Neural progenitor cell (in vitro differentiated cells): ENCODE results near the gene SELENOM. TPM values are rescaled to one million over a fixed set of nuclear protein-coding genes. Genes with fewer than 3 reads are reported as not detected.

ENCODE experiments used
- DNase-seq: peaks from one replicate; pipeline ENCODE4 v3.0.0-alpha.2; 2016; ENCODE audit warnings: low spot score
- H2AFZ ChIP-seq: fragments of 200-600 bp; sonication (generic); replicated peaks from 2 replicates; pipeline ENCODE4 v1.6.1; 2016; ENCODE audit warnings: antibody characterized with exemption
- H3F3A ChIP-seq: fragments of 200-600 bp; sonication (generic); 2 replicates; pipeline ENCODE4 v1.6.1; 2016; ENCODE audit warnings: antibody characterized with exemption, low read depth
- H3K27ac ChIP-seq: fragments of 200-600 bp; sonication (generic); 2 replicates; pipeline ENCODE4 v1.5.1; 2016; ENCODE audit warnings: mild to moderate bottlenecking
- H3K27me3 ChIP-seq: fragments of 200-600 bp; sonication (generic); 2 replicates; pipeline ENCODE4 v1.6.1; 2016; ENCODE audit warnings: mild to moderate bottlenecking, moderate library complexity
- H3K36me3 ChIP-seq: fragments of 200-600 bp; sonication (generic); 2 replicates; pipeline ENCODE4 v1.5.1; 2016
- H3K4me1 ChIP-seq: fragments of 200-600 bp; sonication (generic); 2 replicates; pipeline ENCODE4 v1.6.1; 2016; ENCODE audit warnings: mixed run types
- H3K4me2 ChIP-seq: fragments of 200-600 bp; sonication (generic); 2 replicates; pipeline ENCODE4 v1.6.1; 2016
- H3K4me3 ChIP-seq: fragments of 200-600 bp; sonication (generic); 2 replicates; pipeline ENCODE4 v1.5.1; 2016
- H3K79me2 ChIP-seq: fragments of 200-600 bp; sonication (generic); 2 replicates; pipeline ENCODE4 v1.6.1; 2016; ENCODE audit warnings: low read depth
- H3K9ac ChIP-seq: fragments of 200-600 bp; sonication (generic); 2 replicates; pipeline ENCODE4 v1.6.1; 2016
- H3K9me3 ChIP-seq: fragments of 200-600 bp; sonication (generic); 2 replicates; pipeline ENCODE4 v1.5.1; 2016; ENCODE audit warnings: low read depth
- H4K20me1 ChIP-seq: fragments of 200-600 bp; sonication (generic); 2 replicates; pipeline ENCODE4 v1.6.1; 2016; ENCODE audit warnings: low read depth
- H3K27ac Mint-ChIP-seq: 3 replicates; pipeline ENCODE4 v1.8.0; 2021; ENCODE audit warnings: mixed read lengths
- H3K27me3 Mint-ChIP-seq: 2 replicates; pipeline ENCODE4 v1.8.0; 2022; ENCODE audit warnings: low read depth, mild to moderate bottlenecking, inconsistent platforms, moderate library complexity, mixed read lengths; ENCODE audit not compliant: insufficient read depth
- H3K36me3 Mint-ChIP-seq: 3 replicates; pipeline ENCODE4 v1.8.0; 2021; ENCODE audit warnings: mixed read lengths
- H3K4me1 Mint-ChIP-seq: 3 replicates; pipeline ENCODE4 v1.8.0; 2021; ENCODE audit warnings: mixed read lengths
- H3K4me3 Mint-ChIP-seq: 3 replicates; pipeline ENCODE4 v1.8.0; 2021; ENCODE audit warnings: mild to moderate bottlenecking, moderate library complexity, mixed read lengths
- H3K9me3 Mint-ChIP-seq: 3 replicates; pipeline ENCODE4 v1.8.0; 2020; ENCODE audit warnings: mixed read lengths
- EZH2 ChIP-seq: fragments of 200-600 bp; sonication (generic); IDR thresholded peaks from 2 replicates; pipeline ENCODE4 v1.6.1; 2017; ENCODE audit warnings: antibody characterized with exemption, mild to moderate bottlenecking, moderate library complexity
- EZH2phosphoT487 ChIP-seq: fragments of 200-600 bp; sonication (generic); IDR thresholded peaks from 2 replicates; pipeline ENCODE4 v1.6.1; 2017; ENCODE audit warnings: antibody characterized with exemption
- total RNA-seq: library from RNA; depleted of rRNA; stranded (reverse); fragments of >200 nt; gene quantifications from 2 replicates; pipeline ENCODE4 v1.2.3, GENCODE V29; 2015; ENCODE audit warnings: low replicate concordance
- TF ChIP-seq, protein P1 (sequence below): fragments of 200-600 bp; sonication (generic); IDR thresholded peaks from 2 replicates; pipeline ENCODE4 v1.5.1; 2017; ENCODE audit warnings: antibody characterized with exemption, mild to moderate bottlenecking

Gene SELENOM
- total RNA-seq, 1 donor from 2014 or later: 7.4 TPM

DNA sequence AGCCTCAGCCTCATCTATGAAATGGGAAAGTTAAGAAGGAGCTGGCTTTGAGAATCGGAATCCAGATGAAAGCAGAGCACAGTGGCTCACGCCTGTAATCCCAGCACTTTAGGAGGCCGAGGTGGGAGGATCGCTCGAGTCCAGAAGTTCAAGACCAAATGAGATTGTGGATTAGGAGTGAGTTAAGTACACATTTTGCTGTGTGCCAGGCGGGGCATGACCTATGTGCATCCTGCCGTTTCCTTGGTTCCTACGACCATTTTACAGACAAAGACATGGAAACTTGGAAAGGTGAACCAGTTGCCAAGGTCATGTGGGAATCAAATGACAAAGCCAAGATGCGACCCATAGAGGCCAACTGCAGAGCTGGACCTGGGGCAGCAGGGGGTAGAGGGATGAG lies 28.8 kb upstream of the SELENOM start:
- Histone ChIP-seq H3K36me3 (no peaks in the 10 kb centered on the region), H3K4me2 (no peak overlapping the region), H3K27ac (no peak overlapping the region), H3K4me3 (no peak overlapping the region), H3K79me2 (no peaks in the 10 kb centered on the region), H3K9ac (no peak overlapping the region), H2AFZ (no peak overlapping the region), H3F3A (peaks cover 4% of the 10 kb centered on the region), H3K27me3 (peaks cover 8% of the 10 kb centered on the region), H3K4me1 (peaks cover 15% of the 10 kb centered on the region), H4K20me1 (no peaks in the 10 kb centered on the region), H3K9me3 (no peaks in the 10 kb centered on the region)
- Mint-ChIP-seq H3K36me3 (peaks cover 7% of the 10 kb centered on the region), H3K9me3 (no peaks in the 10 kb centered on the region), H3K4me3 (no peak overlapping the region), H3K4me1 (peaks cover 21% of the 10 kb centered on the region), H3K27ac (no peak overlapping the region), H3K27me3 (peaks cover 10% of the 10 kb centered on the region)
- DNase-seq: no peak
- no peak for TF ChIP-seq EZH2
- TF ChIP-seq EZH2phosphoT487: no peak
- TF ChIP-seq, protein P1, sequence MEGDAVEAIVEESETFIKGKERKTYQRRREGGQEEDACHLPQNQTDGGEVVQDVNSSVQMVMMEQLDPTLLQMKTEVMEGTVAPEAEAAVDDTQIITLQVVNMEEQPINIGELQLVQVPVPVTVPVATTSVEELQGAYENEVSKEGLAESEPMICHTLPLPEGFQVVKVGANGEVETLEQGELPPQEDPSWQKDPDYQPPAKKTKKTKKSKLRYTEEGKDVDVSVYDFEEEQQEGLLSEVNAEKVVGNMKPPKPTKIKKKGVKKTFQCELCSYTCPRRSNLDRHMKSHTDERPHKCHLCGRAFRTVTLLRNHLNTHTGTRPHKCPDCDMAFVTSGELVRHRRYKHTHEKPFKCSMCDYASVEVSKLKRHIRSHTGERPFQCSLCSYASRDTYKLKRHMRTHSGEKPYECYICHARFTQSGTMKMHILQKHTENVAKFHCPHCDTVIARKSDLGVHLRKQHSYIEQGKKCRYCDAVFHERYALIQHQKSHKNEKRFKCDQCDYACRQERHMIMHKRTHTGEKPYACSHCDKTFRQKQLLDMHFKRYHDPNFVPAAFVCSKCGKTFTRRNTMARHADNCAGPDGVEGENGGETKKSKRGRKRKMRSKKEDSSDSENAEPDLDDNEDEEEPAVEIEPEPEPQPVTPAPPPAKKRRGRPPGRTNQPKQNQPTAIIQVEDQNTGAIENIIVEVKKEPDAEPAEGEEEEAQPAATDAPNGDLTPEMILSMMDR: no peak

DNA sequence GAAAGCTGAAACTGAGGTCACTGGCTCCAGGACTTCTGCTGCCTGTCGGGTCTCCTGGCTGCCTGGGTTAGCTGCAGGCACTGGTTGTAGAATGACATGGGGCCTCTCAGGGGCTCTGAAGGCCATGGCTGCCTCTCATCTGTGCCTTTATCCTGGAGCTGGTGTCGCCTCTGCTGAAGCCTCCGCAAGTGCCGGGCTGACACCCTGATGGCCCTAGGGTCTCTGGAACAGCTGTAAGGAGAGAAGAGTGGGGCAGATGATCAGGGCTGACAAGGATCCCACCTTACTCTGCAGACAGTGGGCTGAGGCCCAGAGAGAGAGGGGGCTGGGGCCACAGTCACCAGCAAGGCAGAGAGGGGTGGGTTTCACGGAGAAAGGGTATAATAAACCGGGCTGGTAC lies 28.3 kb upstream of the SELENOM start:
- H3K27ac Mint-ChIP-seq: no peak overlapping the region
- H4K20me1 ChIP-seq: no peaks in the 10 kb centered on the region
- no peak overlapping the region for H3K9ac ChIP-seq
- H3K36me3 ChIP-seq: no peaks in the 10 kb centered on the region
- peaks cover 8% of the 10 kb centered on the region for H3K27me3 Mint-ChIP-seq
- H3F3A ChIP-seq: peaks cover 4% of the 10 kb centered on the region
- H3K4me2 ChIP-seq: no peak overlapping the region
- H3K4me3 ChIP-seq: no peak overlapping the region
- H3K4me1 ChIP-seq: peaks cover 12% of the 10 kb centered on the region
- H3K36me3 Mint-ChIP-seq: peaks cover 7% of the 10 kb centered on the region
- no peaks in the 10 kb centered on the region for H3K79me2 ChIP-seq
- no peaks in the 10 kb centered on the region for H3K9me3 ChIP-seq
- no peak overlapping the region for H2AFZ ChIP-seq
- DNase-seq: no peak
- no peaks in the 10 kb centered on the region for H3K9me3 Mint-ChIP-seq
- no peak overlapping the region for H3K27ac ChIP-seq
- H3K4me1 Mint-ChIP-seq: peaks cover 21% of the 10 kb centered on the region
- TF ChIP-seq EZH2 (no peak), EZH2phosphoT487 (no peak)
- TF ChIP-seq, protein P1: no peak
- H3K27me3 ChIP-seq: peaks cover 8% of the 10 kb centered on the region
- no peak overlapping the region for H3K4me3 Mint-ChIP-seq

DNA sequence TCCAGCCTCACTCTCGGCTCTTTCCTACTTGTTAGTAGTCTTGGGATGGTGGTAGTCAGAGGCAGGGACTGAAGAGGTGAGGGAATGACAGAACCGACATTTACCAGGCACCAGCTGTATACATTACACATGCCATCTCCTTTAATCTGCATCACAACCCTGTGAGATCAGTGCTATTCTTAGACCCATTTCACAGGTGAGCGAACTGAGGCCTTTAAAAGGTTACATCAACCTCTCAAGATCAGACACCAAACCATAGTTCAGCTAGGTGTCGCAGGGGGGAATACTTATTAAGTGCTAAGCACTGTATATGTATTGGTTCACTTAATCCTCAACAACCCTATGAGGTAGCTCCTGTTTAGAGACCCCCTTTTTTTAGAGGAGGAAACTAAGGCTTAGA lies 27.3 kb upstream of the SELENOM start:
- peaks cover 19% of the 10 kb centered on the region for H3K4me1 Mint-ChIP-seq
- no peak overlapping the region for H2AFZ ChIP-seq
- peaks cover 4% of the 10 kb centered on the region for H3K4me1 ChIP-seq
- H3K9me3 Mint-ChIP-seq: no peaks in the 10 kb centered on the region
- DNase-seq: no peak
- H3K27ac ChIP-seq: no peak overlapping the region
- peaks cover 5% of the 10 kb centered on the region for H3K27me3 ChIP-seq
- no peaks in the 10 kb centered on the region for H3K79me2 ChIP-seq
- H3K4me3 Mint-ChIP-seq: no peak overlapping the region
- H3K36me3 Mint-ChIP-seq: peaks cover 7% of the 10 kb centered on the region
- H3K36me3 ChIP-seq: no peaks in the 10 kb centered on the region
- TF ChIP-seq EZH2: no peak
- TF ChIP-seq, protein P1: no peak
- no peak for TF ChIP-seq EZH2phosphoT487
- no peak overlapping the region for H3K4me3 ChIP-seq
- H3F3A ChIP-seq: no peaks in the 10 kb centered on the region
- H3K27me3 Mint-ChIP-seq: peaks cover 8% of the 10 kb centered on the region
- H3K27ac Mint-ChIP-seq: no peak overlapping the region
- no peak overlapping the region for H3K4me2 ChIP-seq
- no peak overlapping the region for H3K9ac ChIP-seq
- no peaks in the 10 kb centered on the region for H4K20me1 ChIP-seq
- no peaks in the 10 kb centered on the region for H3K9me3 ChIP-seq
